SK-N-SH treated with all-trans-retinoic acid at 6 μM for 48 hours (cell line): ENCODE data around the gene RASSF6.
"Not testable (repeated sequence)": the region's sequence is repeated elsewhere in the genome, so short reads cannot be mapped to it uniquely, and the experiment has no call there.

Experiments
- ATAC-seq: fragments of 200-7000 bp; cut with Tn5 transposase; 3 replicates; pipeline ENCODE4 v1.9.1; 2020; ENCODE audit warnings: mild to moderate bottlenecking, moderate library complexity
- ARNTL ChIP-seq: fragments of 450-650 bp; formaldehyde crosslinking; IDR thresholded peaks from 2 replicates; pipeline ENCODE4 v1.5.0; 2020; ENCODE audit warnings: low read depth, mild to moderate bottlenecking, moderate library complexity, borderline replicate concordance
- BACH2 ChIP-seq: fragments of 250-450 bp; sonication (Bioruptor Pico); IDR thresholded peaks from 2 replicates; pipeline ENCODE4 v1.9.0; 2021; ENCODE audit warnings: mild to moderate bottlenecking, borderline replicate concordance
- CSRNP3 ChIP-seq: fragments of 250-450 bp; sonication (Bioruptor Pico); IDR thresholded peaks from 2 replicates; pipeline ENCODE4 v1.5.1; 2021; ENCODE audit warnings: mild to moderate bottlenecking, moderate library complexity
- ESRRG ChIP-seq: fragments of 250-450 bp; sonication (Bioruptor Pico); IDR thresholded peaks from 2 replicates; pipeline ENCODE4 v1.6.1; 2021; ENCODE audit warnings: mild to moderate bottlenecking
- OSR1 ChIP-seq: fragments of 250-450 bp; sonication (Bioruptor Pico); IDR thresholded peaks from 2 replicates; pipeline ENCODE4 v1.8.0; 2022; ENCODE audit warnings: moderate library complexity, mild to moderate bottlenecking, inconsistent platforms
- PATZ1 ChIP-seq: fragments of 250-450 bp; sonication (Bioruptor Pico); IDR thresholded peaks from 2 replicates; pipeline ENCODE4 v1.8.0; 2020; ENCODE audit warnings: mild to moderate bottlenecking, moderate library complexity, borderline replicate concordance
- PPARA ChIP-seq: fragments of 250-450 bp; sonication (Bioruptor Pico); IDR thresholded peaks from 2 replicates; pipeline ENCODE4 v1.5.0; 2020; ENCODE audit warnings: mild to moderate bottlenecking, borderline replicate concordance
- RARB ChIP-seq: fragments of 250-450 bp; sonication (Bioruptor Pico); IDR thresholded peaks from 2 replicates; pipeline ENCODE4 v1.8.0; 2021; ENCODE audit warnings: mild to moderate bottlenecking, moderate library complexity
- TCF4 ChIP-seq: fragments of 250-450 bp; sonication (Bioruptor Pico); IDR thresholded peaks from 2 replicates; pipeline ENCODE4 v1.8.0; 2021; ENCODE audit warnings: mild to moderate bottlenecking, moderate library complexity, borderline replicate concordance
- ZC3H10 ChIP-seq: fragments of 250-450 bp; sonication (Bioruptor Pico); IDR thresholded peaks from 2 replicates; pipeline ENCODE4 v1.5.1; 2021; ENCODE audit warnings: mild to moderate bottlenecking, moderate library complexity
- ZFP30 ChIP-seq: fragments of 450-650 bp; formaldehyde crosslinking; IDR thresholded peaks from 2 replicates; pipeline ENCODE4 v1.5.0; 2022; ENCODE audit warnings: mild to moderate bottlenecking, moderate library complexity
- ZNF565 ChIP-seq: fragments of 450-650 bp; formaldehyde crosslinking; conservative IDR thresholded peaks from 2 replicates; pipeline ENCODE4 v1.5.0; 2020; ENCODE audit warnings: low read depth, mild to moderate bottlenecking, moderate library complexity
- ZNF70 ChIP-seq: fragments of 450-650 bp; formaldehyde crosslinking; IDR thresholded peaks from 2 replicates; pipeline ENCODE4 v1.5.0; 2020; ENCODE audit warnings: mild to moderate bottlenecking, moderate library complexity
- ZNF8 ChIP-seq: fragments of 450-650 bp; formaldehyde crosslinking; IDR thresholded peaks from 2 replicates; pipeline ENCODE4 v1.5.0; 2020; ENCODE audit warnings: mild to moderate bottlenecking, moderate library complexity
- TF ChIP-seq, protein P1 (sequence below): fragments of 250-450 bp; sonication (Bioruptor Pico); IDR thresholded peaks from 2 replicates; pipeline ENCODE4 v1.5.0; 2020; ENCODE audit warnings: mild to moderate bottlenecking, moderate library complexity
- TF ChIP-seq, protein P2 (sequence below): fragments of 250-450 bp; sonication (Bioruptor Pico); IDR thresholded peaks from 2 replicates; pipeline ENCODE4 v1.8.0; 2021; ENCODE audit warnings: low read depth, mild to moderate bottlenecking, moderate library complexity, borderline replicate concordance

RASSF6 gene

DNA sequence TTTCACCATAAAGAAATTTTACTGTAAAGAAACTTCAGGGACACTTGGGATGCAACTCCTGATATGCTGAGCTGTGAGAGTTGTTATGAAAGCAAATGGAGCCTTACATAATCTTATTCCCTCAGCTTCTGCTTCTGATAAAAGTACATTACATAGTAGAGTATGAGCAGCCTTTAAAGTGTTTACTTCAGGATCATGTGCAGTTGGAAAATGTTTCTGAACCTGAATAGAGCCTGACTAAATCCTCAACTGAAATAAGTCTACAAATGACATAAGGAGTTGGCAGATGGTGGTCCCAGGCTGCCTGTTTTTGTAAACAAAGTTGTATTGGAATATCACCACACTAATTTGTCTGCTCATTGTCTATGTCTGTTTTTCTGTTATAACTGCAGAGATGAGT is 19.3 kb downstream of the RASSF6 start:
- no peak for TF ChIP-seq ZC3H10 (CRISPR knock-in tag)
- no peak for TF ChIP-seq ESRRG (CRISPR knock-in tag)
- TF ChIP-seq CSRNP3, result no peak
- TF ChIP-seq, protein P1, sequence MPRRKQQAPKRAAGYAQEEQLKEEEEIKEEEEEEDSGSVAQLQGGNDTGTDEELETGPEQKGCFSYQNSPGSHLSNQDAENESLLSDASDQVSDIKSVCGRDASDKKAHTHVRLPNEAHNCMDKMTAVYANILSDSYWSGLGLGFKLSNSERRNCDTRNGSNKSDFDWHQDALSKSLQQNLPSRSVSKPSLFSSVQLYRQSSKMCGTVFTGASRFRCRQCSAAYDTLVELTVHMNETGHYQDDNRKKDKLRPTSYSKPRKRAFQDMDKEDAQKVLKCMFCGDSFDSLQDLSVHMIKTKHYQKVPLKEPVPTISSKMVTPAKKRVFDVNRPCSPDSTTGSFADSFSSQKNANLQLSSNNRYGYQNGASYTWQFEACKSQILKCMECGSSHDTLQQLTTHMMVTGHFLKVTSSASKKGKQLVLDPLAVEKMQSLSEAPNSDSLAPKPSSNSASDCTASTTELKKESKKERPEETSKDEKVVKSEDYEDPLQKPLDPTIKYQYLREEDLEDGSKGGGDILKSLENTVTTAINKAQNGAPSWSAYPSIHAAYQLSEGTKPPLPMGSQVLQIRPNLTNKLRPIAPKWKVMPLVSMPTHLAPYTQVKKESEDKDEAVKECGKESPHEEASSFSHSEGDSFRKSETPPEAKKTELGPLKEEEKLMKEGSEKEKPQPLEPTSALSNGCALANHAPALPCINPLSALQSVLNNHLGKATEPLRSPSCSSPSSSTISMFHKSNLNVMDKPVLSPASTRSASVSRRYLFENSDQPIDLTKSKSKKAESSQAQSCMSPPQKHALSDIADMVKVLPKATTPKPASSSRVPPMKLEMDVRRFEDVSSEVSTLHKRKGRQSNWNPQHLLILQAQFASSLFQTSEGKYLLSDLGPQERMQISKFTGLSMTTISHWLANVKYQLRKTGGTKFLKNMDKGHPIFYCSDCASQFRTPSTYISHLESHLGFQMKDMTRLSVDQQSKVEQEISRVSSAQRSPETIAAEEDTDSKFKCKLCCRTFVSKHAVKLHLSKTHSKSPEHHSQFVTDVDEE (CRISPR knock-in tag), result no peak
- no peak for TF ChIP-seq BACH2 (CRISPR knock-in tag)
- ATAC-seq, result no peak

GRCh38 chr4:73599182-73599581 is 21.1 kb downstream of the RASSF6 start:
- no peak for ATAC-seq

GRCh38 chr4:73597594-73597993 is 22.6 kb downstream of the RASSF6 start:
- no peak for ATAC-seq

More at GRCh38 chr4:73599182-73599581, 21.1 kb downstream of the RASSF6 start:
- TF ChIP-seq ZFP30 (CRISPR knock-in tag) (no peak), OSR1 (CRISPR knock-in tag) (no peak), ZNF565 (CRISPR knock-in tag) (no peak), RARB (CRISPR knock-in tag) (no peak), PPARA (CRISPR knock-in tag) (no peak), ZC3H10 (CRISPR knock-in tag) (no peak)
- TF ChIP-seq, protein P1 (CRISPR knock-in tag), result no peak
- TF ChIP-seq, protein P2, sequence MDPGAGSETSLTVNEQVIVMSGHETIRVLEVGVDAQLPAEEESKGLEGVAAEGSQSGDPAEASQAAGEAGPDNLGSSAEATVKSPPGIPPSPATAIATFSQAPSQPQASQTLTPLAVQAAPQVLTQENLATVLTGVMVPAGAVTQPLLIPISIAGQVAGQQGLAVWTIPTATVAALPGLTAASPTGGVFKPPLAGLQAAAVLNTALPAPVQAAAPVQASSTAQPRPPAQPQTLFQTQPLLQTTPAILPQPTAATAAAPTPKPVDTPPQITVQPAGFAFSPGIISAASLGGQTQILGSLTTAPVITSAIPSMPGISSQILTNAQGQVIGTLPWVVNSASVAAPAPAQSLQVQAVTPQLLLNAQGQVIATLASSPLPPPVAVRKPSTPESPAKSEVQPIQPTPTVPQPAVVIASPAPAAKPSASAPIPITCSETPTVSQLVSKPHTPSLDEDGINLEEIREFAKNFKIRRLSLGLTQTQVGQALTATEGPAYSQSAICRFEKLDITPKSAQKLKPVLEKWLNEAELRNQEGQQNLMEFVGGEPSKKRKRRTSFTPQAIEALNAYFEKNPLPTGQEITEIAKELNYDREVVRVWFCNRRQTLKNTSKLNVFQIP, result no peak
- TF ChIP-seq, all 23 proteins: peak for 0

GRCh38 chr4:73597183-73597582 is 23.1 kb downstream of the RASSF6 start:
- not testable (repeated sequence) for ATAC-seq

More at GRCh38 chr4:73597594-73597993, 22.6 kb downstream of the RASSF6 start:
- TF ChIP-seq PATZ1 (CRISPR knock-in tag) (no peak), ZNF8 (CRISPR knock-in tag) (0 out of 2 replicates have a peak, but pooled peaks have one; percentile 49)
- TF ChIP-seq, all 23 proteins: peak for 1

DNA sequence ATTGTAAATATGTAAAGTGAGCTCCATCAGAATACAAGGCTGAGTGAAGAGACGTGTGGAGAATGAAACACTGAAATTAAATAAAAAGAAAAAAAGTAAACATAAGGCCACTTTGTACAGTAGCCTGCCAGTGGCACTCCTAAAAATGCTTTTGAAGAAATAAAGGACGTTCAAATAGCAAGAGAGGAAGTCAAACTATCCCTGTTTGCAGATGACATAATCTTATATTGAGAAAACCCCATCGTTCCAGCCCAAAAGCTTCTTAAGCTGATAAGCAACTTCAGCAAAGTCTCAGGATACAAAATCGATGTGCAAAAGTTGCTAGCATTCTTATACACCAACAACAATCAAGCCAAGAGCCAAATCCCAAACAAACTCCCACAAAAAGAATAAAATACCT is 24.2 kb downstream of the RASSF6 start:
- ATAC-seq, result no peak
- TF ChIP-seq ZNF70 (CRISPR knock-in tag), result no peak
- TF ChIP-seq ZFP30 (CRISPR knock-in tag), result no peak
- TF ChIP-seq TCF4 (CRISPR knock-in tag), result no peak
- TF ChIP-seq, protein P1 (CRISPR knock-in tag), result no peak
- no peak for TF ChIP-seq BACH2 (CRISPR knock-in tag)
- no peak for TF ChIP-seq ZC3H10 (CRISPR knock-in tag)
- TF ChIP-seq ARNTL, result no peak
- no peak for TF ChIP-seq ZNF8 (CRISPR knock-in tag)
- no peak for TF ChIP-seq RARB (CRISPR knock-in tag)
